ENCODE measurements around the gene PROKR2. TPM values are rescaled to one million over a fixed set of nuclear protein-coding genes. Genes with fewer than 3 reads are reported as not detected.

Gene PROKR2
- total RNA-seq, 4 donors from 2014 or later, result not detected

DNA sequence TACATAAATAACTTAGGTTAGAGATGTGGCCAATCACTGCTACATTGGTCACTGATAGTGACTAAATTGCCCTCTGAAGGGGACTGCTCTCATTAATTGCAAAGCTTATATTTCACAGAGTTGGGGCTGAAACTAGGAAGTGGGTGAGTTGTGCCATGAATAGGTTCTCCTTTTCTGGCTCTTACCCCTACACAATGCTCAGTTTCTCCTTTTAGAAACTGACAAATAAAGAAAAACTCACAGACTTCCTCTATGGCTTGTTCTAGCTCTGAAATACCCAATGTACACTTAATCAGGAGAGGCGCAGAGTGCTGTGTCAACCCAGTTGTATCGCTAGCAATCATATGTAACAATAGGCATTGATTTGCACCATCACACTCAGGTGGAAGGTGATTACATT lies 41.2 kb upstream of the PROKR2 start:
- no peak for DNase-seq
- no peak overlapping the region for H3K4me3 ChIP-seq
- no peaks in the 10 kb centered on the region for H3K27me3 ChIP-seq
- no peaks in the 10 kb centered on the region for H3K4me1 ChIP-seq
- TF ChIP-seq POLR2A (IDR thresholded peaks at IDR 0.05), result no peak
- TF ChIP-seq, protein P1, sequence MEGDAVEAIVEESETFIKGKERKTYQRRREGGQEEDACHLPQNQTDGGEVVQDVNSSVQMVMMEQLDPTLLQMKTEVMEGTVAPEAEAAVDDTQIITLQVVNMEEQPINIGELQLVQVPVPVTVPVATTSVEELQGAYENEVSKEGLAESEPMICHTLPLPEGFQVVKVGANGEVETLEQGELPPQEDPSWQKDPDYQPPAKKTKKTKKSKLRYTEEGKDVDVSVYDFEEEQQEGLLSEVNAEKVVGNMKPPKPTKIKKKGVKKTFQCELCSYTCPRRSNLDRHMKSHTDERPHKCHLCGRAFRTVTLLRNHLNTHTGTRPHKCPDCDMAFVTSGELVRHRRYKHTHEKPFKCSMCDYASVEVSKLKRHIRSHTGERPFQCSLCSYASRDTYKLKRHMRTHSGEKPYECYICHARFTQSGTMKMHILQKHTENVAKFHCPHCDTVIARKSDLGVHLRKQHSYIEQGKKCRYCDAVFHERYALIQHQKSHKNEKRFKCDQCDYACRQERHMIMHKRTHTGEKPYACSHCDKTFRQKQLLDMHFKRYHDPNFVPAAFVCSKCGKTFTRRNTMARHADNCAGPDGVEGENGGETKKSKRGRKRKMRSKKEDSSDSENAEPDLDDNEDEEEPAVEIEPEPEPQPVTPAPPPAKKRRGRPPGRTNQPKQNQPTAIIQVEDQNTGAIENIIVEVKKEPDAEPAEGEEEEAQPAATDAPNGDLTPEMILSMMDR (IDR thresholded peaks at IDR 0.05), result no peak
- H3K27ac ChIP-seq, result no peak overlapping the region
- H3K36me3 ChIP-seq, result no peaks in the 10 kb centered on the region
- H3K9me3 ChIP-seq, result no peaks in the 10 kb centered on the region

DNA sequence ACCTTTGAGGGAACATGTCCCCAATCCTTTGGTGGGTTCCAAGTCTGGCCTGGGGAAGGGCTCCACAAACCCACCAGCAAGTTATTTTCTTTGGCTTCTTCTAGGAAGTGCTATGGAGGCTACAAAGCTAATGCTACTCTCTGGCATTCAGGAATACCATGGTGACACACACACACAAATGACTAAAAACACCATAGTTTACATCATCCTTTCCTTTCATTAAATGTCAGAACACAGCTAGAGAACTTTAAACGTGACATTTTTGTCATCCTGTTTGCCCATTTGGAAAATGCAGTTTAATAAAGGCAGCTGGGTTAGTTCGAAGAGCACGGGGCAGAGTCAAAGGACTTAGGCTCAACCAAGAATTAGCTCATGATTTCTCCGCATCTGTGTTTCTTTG lies 40.2 kb upstream of the PROKR2 start:
- Histone ChIP-seq H3K36me3 (no peaks in the 10 kb centered on the region), H3K4me1 (no peaks in the 10 kb centered on the region), H3K4me3 (no peak overlapping the region), H3K27ac (no peak overlapping the region), H3K27me3 (no peaks in the 10 kb centered on the region), H3K9me3 (no peaks in the 10 kb centered on the region)
- TF ChIP-seq, protein P1 (IDR thresholded peaks at IDR 0.05), result no peak
- TF ChIP-seq POLR2A (IDR thresholded peaks at IDR 0.05), result no peak
- DNase-seq, result no peak

DNA sequence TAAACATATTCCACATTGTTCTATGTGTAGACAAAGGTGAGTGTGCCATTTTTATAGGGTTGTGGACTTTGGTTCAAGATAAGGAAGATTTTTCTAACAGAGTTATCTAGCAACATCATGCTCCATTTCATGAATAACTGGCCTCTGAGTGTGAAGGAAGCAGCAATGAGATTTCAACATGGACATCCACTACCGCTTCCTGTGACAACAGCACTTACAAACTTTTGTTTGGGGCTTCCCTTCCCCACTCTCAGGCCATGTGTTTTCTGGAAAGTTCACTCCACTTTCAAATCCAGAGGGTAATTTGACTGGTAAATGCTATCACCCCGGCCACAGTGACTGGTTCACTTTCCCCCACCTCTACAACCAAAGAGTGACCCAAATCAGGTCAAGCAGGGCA lies 38.1 kb upstream of the PROKR2 start:
- H3K4me3 ChIP-seq, result no peak overlapping the region
- H3K36me3 ChIP-seq, result no peaks in the 10 kb centered on the region
- H3K9me3 ChIP-seq, result no peaks in the 10 kb centered on the region
- no peaks in the 10 kb centered on the region for H3K4me1 ChIP-seq
- no peaks in the 10 kb centered on the region for H3K27me3 ChIP-seq
- no peak for DNase-seq
- no peak overlapping the region for H3K27ac ChIP-seq
- TF ChIP-seq, protein P1 (IDR thresholded peaks at IDR 0.05), result no peak

DNA sequence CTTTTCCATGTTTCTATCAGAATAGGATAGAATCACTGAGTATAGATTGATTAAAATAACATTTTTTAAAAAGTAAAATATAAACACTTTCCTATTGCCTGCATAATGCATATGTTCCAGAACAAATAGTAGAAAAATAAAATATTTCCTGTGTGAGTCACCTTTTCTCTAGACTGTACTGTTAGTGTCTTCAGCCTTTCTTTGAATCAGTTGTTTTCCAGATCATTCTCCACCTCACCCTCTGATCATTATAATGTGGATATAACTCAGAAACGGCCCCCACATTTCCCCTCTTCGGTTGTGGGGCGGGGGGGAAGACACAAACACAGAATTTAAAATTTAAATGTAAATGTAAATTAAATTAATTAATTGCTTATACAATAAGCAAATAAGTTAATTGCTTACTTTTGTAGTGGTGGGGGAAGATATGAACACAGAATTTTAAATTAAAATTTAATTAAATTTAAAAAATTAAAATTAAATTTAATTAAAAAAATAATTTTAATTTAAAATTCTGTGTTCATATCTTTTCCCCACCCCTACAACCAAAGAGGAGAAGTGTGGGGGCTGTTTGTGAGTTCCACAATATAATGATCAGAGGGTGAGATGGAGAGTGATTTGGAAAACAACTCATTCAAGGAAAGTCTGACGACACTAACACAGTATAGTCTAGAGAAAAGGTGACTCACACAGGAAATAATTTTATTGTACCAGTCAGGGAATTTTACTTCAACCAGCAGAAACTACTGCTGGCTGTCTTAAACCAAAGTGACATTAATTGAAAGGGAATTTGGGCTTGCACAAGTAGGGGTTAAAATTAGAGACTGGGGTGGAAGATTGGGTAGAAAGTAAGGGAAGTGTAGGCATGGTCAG lies 37.1 kb upstream of the PROKR2 start:
- no peaks in the 10 kb centered on the region for H3K36me3 ChIP-seq
- DNase-seq, result no peak
- H3K9me3 ChIP-seq, result no peaks in the 10 kb centered on the region
- no peaks in the 10 kb centered on the region for H3K27me3 ChIP-seq
- TF ChIP-seq, protein P1 (IDR thresholded peaks at IDR 0.05), result no peak
- TF ChIP-seq POLR2A (IDR thresholded peaks at IDR 0.05), result no peak
- H3K27ac ChIP-seq, result no peak overlapping the region
- no peaks in the 10 kb centered on the region for H3K4me1 ChIP-seq
- no peak overlapping the region for H3K4me3 ChIP-seq

DNA sequence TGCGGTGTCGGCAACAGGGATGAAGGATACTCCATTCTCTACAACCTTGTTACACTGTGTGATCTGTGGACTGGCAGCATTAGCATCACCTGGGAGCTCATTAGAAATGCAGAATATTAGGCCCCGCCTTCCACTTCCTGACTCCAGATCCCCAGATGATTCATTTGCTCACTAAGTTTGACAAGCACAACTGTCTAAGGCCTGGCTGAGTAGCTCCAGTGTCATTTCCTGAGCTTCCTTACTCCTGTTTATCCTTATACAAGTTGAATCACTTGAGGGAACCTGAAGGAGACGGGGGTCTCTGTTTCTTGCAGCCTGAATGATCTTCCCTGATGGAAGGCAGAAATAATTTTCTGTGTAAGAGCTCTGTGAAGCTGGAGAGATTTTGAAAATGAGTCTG lies 32.7 kb upstream of the PROKR2 start:
- Histone ChIP-seq H3K27me3 (no peaks in the 10 kb centered on the region), H3K27ac (no peak overlapping the region)
- TF ChIP-seq POLR2A (IDR thresholded peaks at IDR 0.05), result no peak
- TF ChIP-seq, protein P1 (IDR thresholded peaks at IDR 0.05), result no peak

More for the DNA sequence above, 32.7 kb upstream of the PROKR2 start:
- no peaks in the 10 kb centered on the region for H3K9me3 ChIP-seq
- no peak overlapping the region for H3K4me3 ChIP-seq
- H3K36me3 ChIP-seq, result no peaks in the 10 kb centered on the region
- H3K4me1 ChIP-seq, result no peaks in the 10 kb centered on the region
- DNase-seq, result no peak

All from Peyer's patch (tissue), 4 donors.